ENCODE results near the gene RANBP3.

Gene RANBP3

GRCh38 chr19:5926641-5927440 is 51.1 kb downstream of the RANBP3 start:
- no peak for DNase-seq (ENCODE audit: low read depth in 2 of 2)

DNA sequence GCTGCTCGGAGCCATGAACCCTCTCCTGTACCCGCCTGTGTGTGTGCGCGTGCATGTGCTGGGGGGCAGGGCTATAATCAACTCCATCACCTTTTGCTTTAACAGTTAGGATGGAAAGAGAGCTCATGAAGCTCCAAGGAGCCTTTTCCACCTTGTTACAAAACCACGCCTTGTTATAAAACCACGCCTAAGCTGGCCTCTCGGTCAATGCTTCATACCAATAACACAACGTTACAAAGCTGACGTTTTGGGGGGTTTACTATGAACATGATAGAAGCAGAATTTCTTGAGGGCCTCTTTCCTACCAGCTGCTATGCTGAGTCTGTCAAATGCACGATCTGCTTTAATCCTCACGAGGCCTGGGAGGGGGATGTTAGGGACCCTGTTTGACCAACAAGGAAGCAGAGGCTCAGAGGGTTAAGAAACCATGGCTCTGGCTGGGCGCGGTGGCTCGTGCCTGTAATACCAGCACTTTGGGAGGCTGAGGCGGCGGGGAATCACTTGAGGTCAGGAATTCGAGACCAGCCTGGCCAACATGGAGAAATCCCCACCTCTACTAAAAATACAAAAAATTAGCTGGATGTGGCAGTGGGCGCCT is 52.0 kb downstream of the RANBP3 start:
- no peak for DNase-seq (ENCODE audit: low read depth in 2 of 2)

- no peak for DNase-seq (ENCODE audit: low read depth in 2 of 2)
Measured at GRCh38 chr19:5923356-5923755, 54.6 kb downstream of the RANBP3 start.

DNA sequence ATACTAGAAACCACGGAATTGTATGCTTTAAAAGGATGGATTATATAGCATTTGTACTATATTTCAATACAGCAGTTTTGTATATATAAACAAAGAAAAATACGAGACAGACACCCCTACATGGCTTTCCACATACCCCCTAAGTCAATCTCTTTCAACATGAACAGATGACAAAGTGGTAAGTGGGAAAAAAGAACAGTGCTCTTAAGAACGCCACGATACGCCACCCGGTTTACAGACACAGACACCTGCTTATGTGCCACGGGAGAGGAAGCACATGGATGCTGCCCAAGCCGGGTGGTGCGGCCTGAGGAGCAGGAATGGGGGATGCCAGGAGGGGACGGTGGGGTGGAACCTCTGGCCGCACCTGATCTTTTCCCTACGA is 55.8 kb downstream of the RANBP3 start:
- no peak for DNase-seq (ENCODE audit: low read depth in 2 of 2)

- DNase-seq (ENCODE audit: low read depth in 2 of 2): no peak
Measured at GRCh38 chr19:5921516-5922160, 56.3 kb downstream of the RANBP3 start.

GRCh38 chr19:5918463-5919079 is 59.4 kb downstream of the RANBP3 start:
- no peak for DNase-seq (ENCODE audit: low read depth in 2 of 2)

DNA sequence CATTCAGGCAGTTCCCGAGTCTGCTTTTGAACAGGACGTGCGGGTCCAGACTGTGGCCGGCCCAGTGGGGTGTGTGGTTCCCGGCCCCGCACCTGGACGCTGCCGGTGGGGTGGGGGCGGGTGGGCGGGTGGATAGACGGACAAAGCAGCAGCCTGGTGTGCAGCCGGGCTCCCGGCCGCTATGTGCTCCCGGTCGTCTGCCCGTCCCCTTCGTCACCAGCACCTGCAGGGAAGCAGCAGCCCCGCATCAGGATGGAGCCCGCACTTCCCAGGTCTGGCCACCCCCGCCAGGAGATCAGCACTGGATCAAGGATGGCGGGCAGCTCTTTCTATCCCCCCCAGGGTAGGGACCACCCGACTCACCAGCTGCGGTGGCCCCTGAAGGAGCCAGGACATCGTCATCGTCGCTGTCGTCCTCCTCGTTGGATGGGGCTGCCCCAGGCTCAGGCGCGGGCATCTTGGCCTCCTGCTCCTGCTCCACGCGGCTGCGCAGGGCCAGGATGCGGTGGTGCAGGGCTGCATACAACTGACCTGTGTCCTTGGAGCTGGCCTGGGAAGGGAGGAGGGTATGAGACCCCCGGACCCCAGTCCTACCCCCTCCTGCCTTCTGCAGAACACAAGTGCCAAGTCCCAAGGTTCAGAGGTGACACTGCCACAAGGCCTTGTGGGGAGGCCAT is 60.4 kb downstream of the RANBP3 start:
- no peak for DNase-seq (ENCODE audit: low read depth in 2 of 2)

DNA sequence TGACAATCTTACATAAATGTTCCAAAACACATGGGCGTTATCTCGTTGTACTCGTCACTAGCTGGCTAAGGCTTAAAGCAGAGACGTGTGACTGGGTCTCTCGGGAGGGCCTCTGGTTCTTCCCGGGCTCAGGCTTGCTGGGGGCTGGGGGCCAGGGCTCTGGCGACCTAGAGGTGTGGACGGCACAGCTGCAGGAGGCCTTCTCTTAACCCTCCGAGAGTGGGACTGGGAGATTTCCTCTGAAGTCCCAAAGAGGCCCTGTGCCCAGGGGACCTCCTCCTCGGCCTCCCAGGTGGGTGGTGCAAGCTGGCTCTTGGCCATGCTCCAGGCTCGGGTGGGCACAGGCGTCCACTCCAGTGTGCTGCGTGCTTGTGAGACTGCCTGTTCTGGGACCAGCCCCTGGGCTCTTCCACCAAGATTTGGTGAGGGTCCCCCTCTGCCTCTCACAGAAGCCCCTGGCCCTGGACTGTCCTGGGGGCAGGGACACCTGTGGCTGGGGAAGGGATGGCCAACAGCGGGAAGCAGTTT is 61.7 kb downstream of the RANBP3 start:
- no peak for DNase-seq (ENCODE audit: low read depth in 2 of 2)

- no peak for DNase-seq (ENCODE audit: low read depth in 2 of 2)
Measured at GRCh38 chr19:5915782-5916165, 62.2 kb downstream of the RANBP3 start.

GRCh38 chr19:5914946-5915781 is 62.8 kb downstream of the RANBP3 start:
- DNase-seq (ENCODE audit: low read depth in 2 of 2): no peak

GRCh38 chr19:5914358-5914774 is 63.6 kb downstream of the RANBP3 start:
- no peak for DNase-seq (ENCODE audit: low read depth in 2 of 2)

- DNase-seq (ENCODE audit: low read depth in 2 of 2): no peak
Measured at GRCh38 chr19:5913739-5914357, 64.1 kb downstream of the RANBP3 start, which contains the start of gene CAPS. CAPS (plus strand) TSS chr19:5914254; CDS start chr19:5914407, 153 bp downstream.

GRCh38 chr19:5911366-5911765 is 66.6 kb downstream of the RANBP3 start:
- no peak for DNase-seq (ENCODE audit: low read depth in 2 of 2)

DNA sequence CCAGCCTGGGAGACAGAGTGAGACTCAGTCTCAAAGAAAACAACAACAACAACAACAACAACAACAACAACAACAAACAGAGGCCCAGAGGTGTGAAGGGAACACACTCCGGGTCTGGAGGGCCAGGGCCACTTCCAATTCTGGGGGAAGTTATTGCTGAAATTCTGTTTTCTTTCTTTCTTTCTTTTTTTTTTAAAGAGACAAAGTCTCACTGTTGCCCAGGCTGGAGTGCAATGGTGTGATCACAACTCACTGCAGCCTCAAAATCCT is 67.4 kb downstream of the RANBP3 start:
- no peak for DNase-seq (ENCODE audit: low read depth in 2 of 2)

DNA sequence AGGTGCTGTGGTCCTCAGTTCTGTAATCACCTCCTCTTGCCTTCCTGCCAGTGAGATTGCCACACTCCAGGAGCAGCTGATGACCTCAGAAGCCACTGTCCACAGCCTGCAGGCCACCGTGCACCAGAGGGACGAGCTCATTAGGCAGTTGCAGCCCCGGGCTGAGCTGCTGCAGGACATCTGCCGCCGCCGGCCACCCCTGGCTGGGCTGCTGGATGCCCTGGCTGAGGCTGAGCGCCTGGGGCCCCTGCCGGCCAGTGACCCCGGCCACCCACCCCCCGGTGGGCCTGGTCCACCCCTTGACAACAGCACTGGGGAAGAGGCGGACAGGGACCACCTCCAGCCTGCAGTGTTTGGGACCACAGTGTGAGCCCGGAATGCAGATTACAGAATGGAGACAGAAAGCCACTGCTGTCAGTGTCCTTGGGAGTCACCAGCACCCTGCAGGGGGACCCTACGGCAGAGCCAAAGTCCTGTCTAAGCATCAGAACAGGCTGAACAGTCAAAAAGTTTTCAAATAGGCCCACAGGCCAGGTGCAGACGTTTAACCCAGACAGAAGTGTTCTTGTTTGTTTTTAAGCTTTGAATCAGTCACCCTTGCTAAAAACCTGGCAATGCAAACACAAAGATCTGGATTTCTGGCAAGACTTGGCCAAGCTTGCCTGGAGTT is 69.0 kb downstream of the RANBP3 start:
- no peak for DNase-seq (ENCODE audit: low read depth in 2 of 2)

DNA sequence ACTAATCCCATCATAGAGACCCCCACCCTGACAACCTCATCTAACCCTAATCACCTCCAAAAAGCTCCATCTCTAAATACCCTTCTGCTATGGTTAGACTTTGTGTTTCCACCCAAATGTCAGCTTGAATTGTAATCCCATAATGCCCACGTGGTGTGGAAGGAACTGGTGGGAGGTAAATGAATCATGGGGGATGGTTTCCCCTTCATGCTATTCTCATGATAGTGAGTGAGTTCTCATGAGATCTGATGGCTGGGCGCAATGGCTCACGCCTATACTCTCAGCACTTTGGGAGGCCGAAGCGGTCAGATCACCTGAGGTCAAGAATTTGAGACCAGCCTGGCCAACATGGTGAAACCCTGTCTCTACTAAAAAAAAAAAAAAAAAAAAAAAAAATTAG is 70.7 kb downstream of the RANBP3 start:
- DNase-seq (ENCODE audit: low read depth in 2 of 2): no peak

DNA sequence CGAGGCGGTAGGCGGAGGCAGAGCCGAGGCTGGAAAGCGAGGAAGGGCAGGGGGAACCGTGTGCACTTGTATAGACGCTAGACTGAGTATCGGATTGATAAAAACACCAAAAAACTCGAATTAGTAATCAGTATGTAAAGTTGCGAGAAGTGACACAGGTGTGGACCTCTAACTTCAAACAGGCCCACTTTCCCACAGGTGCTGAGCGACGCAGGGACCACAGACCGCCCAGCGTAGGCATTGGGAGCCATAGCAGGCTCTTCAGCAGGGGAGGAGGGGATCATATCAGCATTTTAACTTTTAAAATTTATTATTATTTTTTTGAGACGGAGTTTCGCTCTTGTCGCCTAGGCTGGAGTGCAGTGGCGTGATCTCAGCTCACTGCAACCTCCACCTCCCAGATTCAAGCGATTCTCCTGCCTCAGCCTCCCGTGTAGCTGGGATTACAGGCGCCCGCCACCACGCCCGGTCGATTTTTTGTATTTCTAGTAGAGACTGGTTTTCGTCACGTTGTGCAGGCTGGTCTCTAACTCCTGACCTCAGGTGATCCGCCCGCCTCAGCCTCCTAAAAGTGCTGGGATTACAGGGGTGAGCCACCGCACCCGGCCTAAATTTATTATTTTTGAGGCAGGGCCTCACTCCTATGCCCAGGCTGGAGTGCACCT is 72.7 kb downstream of the RANBP3 start:
- no peak for DNase-seq (ENCODE audit: low read depth in 2 of 2)

GRCh38 chr19:5904352-5905113 is 73.4 kb downstream of the RANBP3 start, which contains the start of gene VMAC:
VMAC (plus strand) TSS chr19:5904872; CDS start chr19:5904891, 19 bp downstream.
- peak; percentile 99 for DNase-seq (ENCODE audit: low read depth in 2 of 2)
